Ectodermal cell (in vitro differentiated cells): ENCODE data around the gene WDPCP.
"Not testable (repeated sequence)": the region's sequence is repeated elsewhere in the genome, so short reads cannot be mapped to it uniquely, and the experiment has no call there.

ENCODE experiments used
- H3K27ac ChIP-seq: 2 replicates; pipeline ENCODE4 v1.7.0; 2013; ENCODE audit warnings: mild to moderate bottlenecking, low read depth, low read length; ENCODE audit not compliant: insufficient read depth, poor library complexity, severe bottlenecking
- H3K27me3 ChIP-seq: 2 replicates; pipeline ENCODE4 v1.7.0; 2013; ENCODE audit warnings: mild to moderate bottlenecking, low read length; ENCODE audit not compliant: insufficient read depth, control insufficient read depth, poor library complexity, severe bottlenecking
- H3K36me3 ChIP-seq: one replicate; pipeline ENCODE4 v1.7.0; 2013; ENCODE audit warnings: low read length; ENCODE audit not compliant: control insufficient read depth, insufficient read depth
- H3K4me1 ChIP-seq: one replicate; pipeline ENCODE4 v1.7.0; 2013; ENCODE audit warnings: low read length; ENCODE audit not compliant: control insufficient read depth, insufficient read depth
- H3K4me3 ChIP-seq: 2 replicates; pipeline ENCODE4 v1.7.0; 2013; ENCODE audit warnings: low read depth, low read length, control low read depth; ENCODE audit not compliant: insufficient read depth
- H3K9me3 ChIP-seq: 2 replicates; pipeline ENCODE4 v1.7.0; 2013; ENCODE audit warnings: mild to moderate bottlenecking, low read length, moderate library complexity; ENCODE audit not compliant: control insufficient read depth
- WGBS, 2 experiments: methylation state at CpG; one replicate each; pipeline ENCODE4 v1.1.7; 2013; ENCODE audit warnings: missing lambda C conversion rate in 2 of 2; 5-methylcytosine and 5-hydroxymethylcytosine counted together

The WDPCP gene

GRCh38 chr2:63573726-63574345, 14.4 kb downstream of the WDPCP start:
- H3K4me1 ChIP-seq, H3K9me3 ChIP-seq, H3K36me3 ChIP-seq, H3K27ac ChIP-seq, H3K27me3 ChIP-seq, H3K4me3 ChIP-seq: not testable (repeated sequence)
- WGBS, 2 experiments = 85 to 89% methylated on average over 13 of the region's 13 CpGs

GRCh38 chr2:63573026-63573425, 15.3 kb downstream of the WDPCP start:
- H3K27me3 ChIP-seq, H3K4me3 ChIP-seq, H3K9me3 ChIP-seq, H3K4me1 ChIP-seq, H3K36me3 ChIP-seq, H3K27ac ChIP-seq: not testable (repeated sequence)
- WGBS, 2 experiments = 100% methylated on average over 1 of the region's 3 CpGs; no CpG with 5 or more reads in 1 of the 2 experiments

- no peak overlapping the region for H3K4me3 ChIP-seq
- H3K27ac ChIP-seq = no peak overlapping the region
- H3K9me3 ChIP-seq = no peaks in the 10 kb centered on the region
- WGBS, 2 experiments = 91 to 98% methylated on average over 2 of the region's 2 CpGs
- H3K27me3 ChIP-seq = no peaks in the 10 kb centered on the region
- H3K4me1 ChIP-seq = no peaks in the 10 kb centered on the region
- no peaks in the 10 kb centered on the region for H3K36me3 ChIP-seq
These were observed 16.3 kb downstream of the WDPCP start for GRCh38 chr2:63572001-63572400.

GRCh38 chr2:63571291-63571690, 17.0 kb downstream of the WDPCP start:
- no peaks in the 10 kb centered on the region for H3K9me3 ChIP-seq
- WGBS, 2 experiments = 86 to 100% methylated on average over 2 of the region's 2 CpGs
- no peak overlapping the region for H3K4me3 ChIP-seq
- no peak overlapping the region for H3K27ac ChIP-seq
- H3K36me3 ChIP-seq = no peaks in the 10 kb centered on the region
- no peaks in the 10 kb centered on the region for H3K27me3 ChIP-seq
- H3K4me1 ChIP-seq = no peaks in the 10 kb centered on the region

- Histone ChIP-seq H3K4me3 (no peak overlapping the region), H3K27ac (no peak overlapping the region), H3K27me3 (no peaks in the 10 kb centered on the region), H3K4me1 (no peaks in the 10 kb centered on the region), H3K36me3 (no peaks in the 10 kb centered on the region), H3K9me3 (no peaks in the 10 kb centered on the region)
These were observed 18.5 kb downstream of the WDPCP start for GRCh38 chr2:63569740-63570139.

GRCh38 chr2:63562751-63563150, 25.5 kb downstream of the WDPCP start:
- no peaks in the 10 kb centered on the region for H3K4me1 ChIP-seq
- H3K9me3 ChIP-seq = no peaks in the 10 kb centered on the region
- no peaks in the 10 kb centered on the region for H3K36me3 ChIP-seq
- H3K27ac ChIP-seq = no peak overlapping the region
- no peak overlapping the region for H3K4me3 ChIP-seq
- H3K27me3 ChIP-seq = no peaks in the 10 kb centered on the region

GRCh38 chr2:63558922-63559321, 29.4 kb downstream of the WDPCP start:
- not testable (repeated sequence) for H3K4me3 ChIP-seq, H3K36me3 ChIP-seq, H3K27me3 ChIP-seq, H3K27ac ChIP-seq, H3K4me1 ChIP-seq, H3K9me3 ChIP-seq
- 83 to 89% methylated on average over 2 of the region's 3 CpGs for WGBS, 2 experiments

- not testable (repeated sequence) for H3K27me3 ChIP-seq, H3K4me1 ChIP-seq, H3K36me3 ChIP-seq, H3K27ac ChIP-seq, H3K4me3 ChIP-seq, H3K9me3 ChIP-seq
These were observed 30.5 kb downstream of the WDPCP start for GRCh38 chr2:63557819-63558218.

GRCh38 chr2:63555931-63556330, 32.3 kb downstream of the WDPCP start:
- H3K27ac ChIP-seq = no peak overlapping the region
- no peaks in the 10 kb centered on the region for H3K9me3 ChIP-seq
- no peak overlapping the region for H3K4me3 ChIP-seq
- H3K4me1 ChIP-seq = no peaks in the 10 kb centered on the region
- WGBS, 2 experiments = 90 to 96% methylated on average over 3 of the region's 3 CpGs
- H3K36me3 ChIP-seq = no peaks in the 10 kb centered on the region
- H3K27me3 ChIP-seq = no peaks in the 10 kb centered on the region

GRCh38 chr2:63555299-63555698, 33.0 kb downstream of the WDPCP start:
- no peak overlapping the region for H3K27ac ChIP-seq
- WGBS, 2 experiments = 92 to 96% methylated on average over 7 of the region's 7 CpGs
- H3K4me1 ChIP-seq = no peaks in the 10 kb centered on the region
- H3K4me3 ChIP-seq = no peak overlapping the region
- H3K9me3 ChIP-seq = no peaks in the 10 kb centered on the region
- no peaks in the 10 kb centered on the region for H3K36me3 ChIP-seq
- no peaks in the 10 kb centered on the region for H3K27me3 ChIP-seq

- no peaks in the 10 kb centered on the region for H3K9me3 ChIP-seq
- WGBS, 2 experiments = 94 to 97% methylated on average over 3 of the region's 4 CpGs
- H3K4me1 ChIP-seq = no peaks in the 10 kb centered on the region
- H3K4me3 ChIP-seq = no peak overlapping the region
- H3K27ac ChIP-seq = no peak overlapping the region
- H3K27me3 ChIP-seq = no peaks in the 10 kb centered on the region
- no peaks in the 10 kb centered on the region for H3K36me3 ChIP-seq
These were observed 35.2 kb downstream of the WDPCP start for GRCh38 chr2:63553049-63553448.
